ENCODE measurements around the gene CNTNAP2. TPM values are rescaled to one million over a fixed set of nuclear protein-coding genes. Genes with fewer than 3 reads are reported as not detected.

Gene CNTNAP2
- total RNA-seq, 1 experiment from 2014 or later: 64.5 TPM

DNA sequence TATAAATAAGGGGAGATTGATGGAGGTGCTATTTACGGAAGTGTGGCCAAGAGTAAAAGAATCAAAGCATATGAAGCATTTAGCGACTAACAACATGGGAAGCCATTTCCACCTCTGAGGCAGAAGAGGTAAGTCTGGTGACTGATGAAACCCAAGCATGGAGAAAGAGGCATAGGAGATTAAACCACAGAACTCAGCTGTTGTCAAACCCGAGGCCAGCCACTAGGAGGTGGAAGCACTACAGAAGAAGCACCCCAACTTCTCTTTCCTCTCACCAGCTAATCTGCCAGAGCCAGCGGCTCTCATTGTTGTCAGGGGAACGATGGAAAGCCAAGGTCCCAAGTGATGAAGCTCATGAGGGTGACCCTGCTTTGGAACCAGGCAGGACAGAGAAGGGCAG lies 19.6 kb upstream of the CNTNAP2 start:
- whole genome bisulfite sequencing (ENCODE audit: extremely low coverage, insufficient read length, low lambda C conversion rate): no CpG with 5 or more reads among the region's 5 CpGs
- DNase-seq: peak; percentile 78
- H3K4me3 Mint-ChIP-seq: no peak overlapping the region
- Histone ChIP-seq H3K79me2 (ENCODE audit: insufficient read depth, low read length) (no peaks in the 10 kb centered on the region), H3T11ph (ENCODE audit: low read length) (no peak overlapping the region), H3K23ac (ENCODE audit: insufficient read length, low read depth, low read length) (no peak overlapping the region), H3K18ac (ENCODE audit: insufficient read length, low read depth, low read length) (no peak overlapping the region), H3K27ac (ENCODE audit: insufficient read length, low read depth, low read length) (no peak overlapping the region), H4K20me1 (ENCODE audit: control insufficient read depth, insufficient read depth, insufficient read length) (no peaks in the 10 kb centered on the region), H3K9ac (ENCODE audit: extremely low read depth, insufficient read length, low read length) (no peak overlapping the region), H3K4me2 (ENCODE audit: insufficient read depth, insufficient read length, low read length) (no peak overlapping the region), H4K91ac (ENCODE audit: insufficient read length, low read depth, low read length) (no peak overlapping the region), H2AK5ac (ENCODE audit: insufficient read length, low read length) (no peak overlapping the region), H2BK12ac (ENCODE audit: insufficient read length, low read depth, low read length) (no peak overlapping the region), H3K56ac (ENCODE audit: insufficient read length, low read depth, low read length) (no peak overlapping the region), H2BK20ac (ENCODE audit: low read depth, low read length, poor library complexity, severe bottlenecking) (no peak overlapping the region), H3K14ac (ENCODE audit: insufficient read depth, low read length) (no peak overlapping the region), H4K8ac (replicated peaks; ENCODE audit: insufficient read length, low read depth, low read length) (no peak overlapping the region), H3K4ac (ENCODE audit: low read depth, low read length) (no peak overlapping the region), H3K4me1 (ENCODE audit: insufficient read depth, low read length) (no peaks in the 10 kb centered on the region), H3K79me1 (ENCODE audit: insufficient read depth, low read depth, low read length, poor library complexity, severe bottlenecking) (no peaks in the 10 kb centered on the region), H2BK5ac (ENCODE audit: insufficient read length, low read length) (no peak overlapping the region), H3K27me3 (ENCODE audit: insufficient read depth, low read length) (no peaks in the 10 kb centered on the region), H2AFZ (ENCODE audit: low read length) (no peak overlapping the region), H2BK15ac (ENCODE audit: low read depth, low read length) (no peak overlapping the region), H2BK120ac (ENCODE audit: low read depth, low read length, poor library complexity, severe bottlenecking) (no peak overlapping the region), H4K5ac (ENCODE audit: insufficient read length, low read depth, low read length) (no peak overlapping the region), H3K9me3 (ENCODE audit: control insufficient read depth, low read depth, low read length) (no peaks in the 10 kb centered on the region), H3K23me2 (ENCODE audit: insufficient read length, low read depth, low read length, poor library complexity, severe bottlenecking) (no peaks in the 10 kb centered on the region)
- H3K27me3 Mint-ChIP-seq (ENCODE audit: low read depth): peaks cover 3% of the 10 kb centered on the region; the same call in 1 of the 2 replicates
- no peaks in the 10 kb centered on the region for H3K36me3 Mint-ChIP-seq (ENCODE audit: insufficient read depth in 1 of 3, low read depth in 3 of 3)
- H3K27ac Mint-ChIP-seq: no peak overlapping the region
- H3K9me3 Mint-ChIP-seq: no peaks in the 10 kb centered on the region
- H3K4me1 Mint-ChIP-seq: no peaks in the 10 kb centered on the region
- TF ChIP-seq, protein P1, sequence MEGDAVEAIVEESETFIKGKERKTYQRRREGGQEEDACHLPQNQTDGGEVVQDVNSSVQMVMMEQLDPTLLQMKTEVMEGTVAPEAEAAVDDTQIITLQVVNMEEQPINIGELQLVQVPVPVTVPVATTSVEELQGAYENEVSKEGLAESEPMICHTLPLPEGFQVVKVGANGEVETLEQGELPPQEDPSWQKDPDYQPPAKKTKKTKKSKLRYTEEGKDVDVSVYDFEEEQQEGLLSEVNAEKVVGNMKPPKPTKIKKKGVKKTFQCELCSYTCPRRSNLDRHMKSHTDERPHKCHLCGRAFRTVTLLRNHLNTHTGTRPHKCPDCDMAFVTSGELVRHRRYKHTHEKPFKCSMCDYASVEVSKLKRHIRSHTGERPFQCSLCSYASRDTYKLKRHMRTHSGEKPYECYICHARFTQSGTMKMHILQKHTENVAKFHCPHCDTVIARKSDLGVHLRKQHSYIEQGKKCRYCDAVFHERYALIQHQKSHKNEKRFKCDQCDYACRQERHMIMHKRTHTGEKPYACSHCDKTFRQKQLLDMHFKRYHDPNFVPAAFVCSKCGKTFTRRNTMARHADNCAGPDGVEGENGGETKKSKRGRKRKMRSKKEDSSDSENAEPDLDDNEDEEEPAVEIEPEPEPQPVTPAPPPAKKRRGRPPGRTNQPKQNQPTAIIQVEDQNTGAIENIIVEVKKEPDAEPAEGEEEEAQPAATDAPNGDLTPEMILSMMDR (conservative IDR thresholded peaks at IDR 0.05): peak; percentile 75
